Breast epithelium (tissue), 4 donors: ENCODE data around the gene IGF2. TPM values are rescaled to one million over a fixed set of nuclear protein-coding genes. Genes with fewer than 3 reads are reported as not detected.

ENCODE experiments used
- DNase-seq, 2 donors: peaks; one replicate each; pipeline ENCODE4 v3.0.0-alpha.2; 2019; ENCODE audit warnings: low spot score in 2 of 2
- H3K27ac ChIP-seq, 2 donors: fragments of 200-600 bp; sonication (generic) in 1 of 2; one replicate each; pipeline ENCODE4 v1.5.1; 2016 to 2019; ENCODE audit warnings: mild to moderate bottlenecking in 1 of 2
- H3K27me3 ChIP-seq, 2 donors: fragments of 200-600 bp; sonication (generic) in 1 of 2; one replicate each; pipeline versions ENCODE4 v1.5.1 to v1.6.0; 2017 to 2019; ENCODE audit warnings: control low read depth in 1 of 2, mild to moderate bottlenecking in 1 of 2
- H3K36me3 ChIP-seq: fragments of 200-600 bp; one replicate; pipeline ENCODE4 v1.5.1; 2019
- H3K4me1 ChIP-seq, 2 donors: fragments of 200-600 bp; sonication (generic); one replicate each; pipeline ENCODE4 v1.5.1; 2016 to 2019; ENCODE audit warnings: control low read depth in 1 of 2
- H3K4me3 ChIP-seq, 3 donors: fragments of 200-600 bp; sonication (generic); 1 replicate in 2 of 3; 2 replicates in 1 of 3; pipeline ENCODE4 v1.5.1; 2016 to 2019; ENCODE audit warnings: mild to moderate bottlenecking in 3 of 3, moderate library complexity in 2 of 3
- H3K9me3 ChIP-seq, 2 donors: fragments of 200-600 bp; sonication (generic) in 1 of 2; one replicate each; pipeline ENCODE4 v1.5.1; 2016 to 2019; ENCODE audit warnings: control low read depth in 1 of 2
- POLR2A ChIP-seq: fragments of 450-650 bp; IDR thresholded peaks from one replicate; pipeline ENCODE4 v1.6.1; 2016; ENCODE audit warnings: antibody characterized with exemption, mild to moderate bottlenecking, moderate library complexity
- POLR2AphosphoS5 ChIP-seq, 3 donors: sonication (generic); formaldehyde crosslinking; IDR thresholded peaks; one replicate each; pipeline ENCODE4 v1.6.1; 2017; ENCODE audit warnings: antibody characterized with exemption in 3 of 3
- intact Hi-C: fragments of 100-400 bp; cut with DNase I; formaldehyde crosslinking; loops from one replicate; pipeline ENCODE4 v1.15.1; 2023; ENCODE audit warnings: low total_unique reads
- total RNA-seq, 3 donors: library from RNA; depleted of rRNA; stranded (reverse); fragments of >200 nt; gene quantifications; one replicate each; pipeline ENCODE4 v1.1.0, GENCODE V29; 2016
- TF ChIP-seq, protein P1 (sequence below), 3 donors: fragments of 450-650 bp; IDR thresholded peaks; one replicate each; pipeline ENCODE4 v1.5.1; 2016 to 2017; ENCODE audit warnings: antibody characterized with exemption in 3 of 3, mild to moderate bottlenecking in 3 of 3, moderate library complexity in 3 of 3

IGF2 gene
- total RNA-seq, 3 donors from 2014 or later = 13.6 to 65.7 (median 65.2) TPM

DNA sequence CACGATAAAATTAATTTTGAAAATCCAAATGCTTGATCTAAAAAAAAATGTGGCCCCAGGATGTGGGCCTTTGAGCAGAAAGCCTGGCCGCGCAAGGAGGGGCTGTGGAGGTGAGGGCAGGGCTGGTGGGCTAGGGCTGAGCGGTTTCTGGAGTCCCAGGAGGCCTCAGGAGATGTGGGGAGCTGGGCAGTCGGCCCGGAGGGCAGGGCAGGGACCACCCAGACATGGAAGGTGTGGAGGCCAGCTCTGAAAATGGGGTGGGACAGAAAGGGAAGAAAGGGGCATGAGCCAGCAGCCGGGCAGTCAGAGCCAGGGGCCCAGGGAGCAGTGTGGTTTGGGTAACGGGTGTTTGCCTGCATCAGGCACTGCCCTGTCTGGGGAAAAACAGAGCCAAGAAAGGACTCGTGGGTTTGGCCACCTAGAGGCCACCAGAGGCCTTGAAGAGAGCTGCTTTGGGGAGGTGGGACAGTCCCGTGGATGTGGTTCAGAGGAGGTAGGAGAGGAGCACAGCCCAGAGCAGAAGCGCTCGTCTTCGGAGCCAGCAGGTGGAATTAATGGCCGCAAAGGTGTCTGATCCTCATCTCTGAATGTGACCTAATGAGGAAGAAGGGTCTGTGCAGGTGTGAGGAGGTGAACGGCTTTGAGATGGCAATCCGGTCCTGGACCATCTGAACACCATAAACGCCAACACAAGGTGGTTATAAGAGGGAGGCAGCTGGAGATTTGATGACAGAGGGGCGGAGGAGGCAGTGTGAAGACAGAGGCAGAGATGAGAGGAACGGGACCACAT lies 50.2 kb downstream of the IGF2 start:
- H3K4me3 ChIP-seq = no peak overlapping the region
- H3K36me3 ChIP-seq = no peaks in the 10 kb centered on the region
- peak; percentile 11 to 20 for DNase-seq
- peaks cover 0 to 6% of the 10 kb centered on the region in 2 donors for H3K4me1 ChIP-seq
- intact Hi-C loops = no loop called here
- H3K27me3 ChIP-seq = peaks cover 0 to 55% of the 10 kb centered on the region in 2 donors
- no peak for TF ChIP-seq POLR2A
- TF ChIP-seq, protein P1, sequence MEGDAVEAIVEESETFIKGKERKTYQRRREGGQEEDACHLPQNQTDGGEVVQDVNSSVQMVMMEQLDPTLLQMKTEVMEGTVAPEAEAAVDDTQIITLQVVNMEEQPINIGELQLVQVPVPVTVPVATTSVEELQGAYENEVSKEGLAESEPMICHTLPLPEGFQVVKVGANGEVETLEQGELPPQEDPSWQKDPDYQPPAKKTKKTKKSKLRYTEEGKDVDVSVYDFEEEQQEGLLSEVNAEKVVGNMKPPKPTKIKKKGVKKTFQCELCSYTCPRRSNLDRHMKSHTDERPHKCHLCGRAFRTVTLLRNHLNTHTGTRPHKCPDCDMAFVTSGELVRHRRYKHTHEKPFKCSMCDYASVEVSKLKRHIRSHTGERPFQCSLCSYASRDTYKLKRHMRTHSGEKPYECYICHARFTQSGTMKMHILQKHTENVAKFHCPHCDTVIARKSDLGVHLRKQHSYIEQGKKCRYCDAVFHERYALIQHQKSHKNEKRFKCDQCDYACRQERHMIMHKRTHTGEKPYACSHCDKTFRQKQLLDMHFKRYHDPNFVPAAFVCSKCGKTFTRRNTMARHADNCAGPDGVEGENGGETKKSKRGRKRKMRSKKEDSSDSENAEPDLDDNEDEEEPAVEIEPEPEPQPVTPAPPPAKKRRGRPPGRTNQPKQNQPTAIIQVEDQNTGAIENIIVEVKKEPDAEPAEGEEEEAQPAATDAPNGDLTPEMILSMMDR (IDR thresholded peaks at IDR 0.05) = no peak
- TF ChIP-seq POLR2AphosphoS5 (IDR thresholded peaks at IDR 0.05) = no peak
- no peak overlapping the region for H3K27ac ChIP-seq
- H3K9me3 ChIP-seq = peaks cover 7 to 10% of the 10 kb centered on the region in 2 donors

DNA sequence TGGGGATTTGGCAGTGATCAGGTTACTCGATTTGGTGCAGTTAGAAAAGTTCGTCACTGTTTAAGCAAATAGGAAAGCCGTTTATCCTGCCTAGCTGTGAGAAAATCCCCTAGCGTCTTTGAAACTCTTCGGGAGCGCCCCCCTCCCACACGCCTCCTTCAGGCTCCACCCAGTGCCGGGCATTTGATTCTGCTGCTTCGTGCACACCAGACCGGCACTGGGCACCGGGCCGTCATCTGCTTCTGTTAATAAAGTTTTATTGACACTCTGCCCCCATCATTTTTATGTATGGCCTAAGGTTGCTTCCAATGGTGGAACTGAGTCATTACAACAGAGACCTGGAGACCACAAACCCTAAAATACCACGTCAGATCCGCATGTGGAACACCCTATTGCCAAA lies 50.9 kb downstream of the IGF2 start:
- Histone ChIP-seq H3K27me3 (peaks cover 0 to 59% of the 10 kb centered on the region in 2 donors), H3K4me1 (peaks cover 0 to 6% of the 10 kb centered on the region in 2 donors), H3K4me3 (no peak overlapping the region), H3K9me3 (peaks cover 7 to 16% of the 10 kb centered on the region in 2 donors), H3K36me3 (no peaks in the 10 kb centered on the region), H3K27ac (no peak overlapping the region)
- intact Hi-C loops = no loop called here
- TF ChIP-seq POLR2A (no peak), POLR2AphosphoS5 (IDR thresholded peaks at IDR 0.05) (no peak)
- TF ChIP-seq, protein P1 (IDR thresholded peaks at IDR 0.05) = no peak
- peak; percentile 7 to 33 for DNase-seq

DNA sequence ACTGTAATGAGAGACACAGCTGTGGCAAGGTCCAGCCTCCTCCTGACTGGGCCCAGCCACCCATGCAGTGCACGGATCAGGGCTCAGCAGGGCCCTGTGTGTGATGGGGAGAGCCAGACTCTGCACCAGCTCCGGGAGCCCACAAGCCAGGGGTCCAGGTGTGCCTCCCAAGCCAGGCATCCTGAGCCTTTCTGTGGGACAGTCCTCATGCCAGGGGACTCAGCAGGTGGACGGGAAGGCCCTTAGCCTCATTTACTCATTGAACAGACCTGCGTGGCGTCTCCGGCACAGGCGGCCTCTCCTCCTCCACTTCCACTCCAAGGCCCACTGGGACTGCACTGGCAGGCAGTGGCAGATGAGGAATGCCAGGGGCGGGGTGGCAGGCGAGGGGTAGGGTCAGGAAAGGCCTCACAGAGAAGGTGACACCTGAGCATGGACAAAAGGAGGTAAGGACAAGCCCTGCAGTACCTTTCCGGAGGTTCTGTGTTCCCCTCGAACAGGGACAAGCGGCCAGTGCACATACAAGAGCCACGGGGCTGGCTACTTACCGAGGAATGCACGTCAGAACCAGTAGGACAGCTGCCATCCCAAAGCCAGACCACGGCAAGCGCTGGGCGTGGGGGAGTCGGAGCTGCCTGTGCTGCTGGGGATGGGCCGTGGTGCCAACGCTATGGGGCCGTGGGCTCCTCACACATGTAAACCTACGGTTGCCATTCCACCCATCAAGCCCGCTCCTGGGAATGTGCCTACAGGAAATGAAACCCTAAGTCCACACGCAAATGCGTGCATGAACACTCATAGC lies 52.7 kb downstream of the IGF2 start:
- Histone ChIP-seq H3K9me3 (peaks cover 7 to 16% of the 10 kb centered on the region in 2 donors), H3K4me3 (no peak overlapping the region), H3K27me3 (peaks cover 0 to 48% of the 10 kb centered on the region in 2 donors), H3K36me3 (no peaks in the 10 kb centered on the region), H3K27ac (no peak overlapping the region), H3K4me1 (no peaks in the 10 kb centered on the region)
- TF ChIP-seq, protein P1 (IDR thresholded peaks at IDR 0.05) = no peak
- TF ChIP-seq POLR2AphosphoS5 (IDR thresholded peaks at IDR 0.05) (no peak), POLR2A (no peak)
- peak; percentile 12 to 35 for DNase-seq
- intact Hi-C loops = no loop called here

DNA sequence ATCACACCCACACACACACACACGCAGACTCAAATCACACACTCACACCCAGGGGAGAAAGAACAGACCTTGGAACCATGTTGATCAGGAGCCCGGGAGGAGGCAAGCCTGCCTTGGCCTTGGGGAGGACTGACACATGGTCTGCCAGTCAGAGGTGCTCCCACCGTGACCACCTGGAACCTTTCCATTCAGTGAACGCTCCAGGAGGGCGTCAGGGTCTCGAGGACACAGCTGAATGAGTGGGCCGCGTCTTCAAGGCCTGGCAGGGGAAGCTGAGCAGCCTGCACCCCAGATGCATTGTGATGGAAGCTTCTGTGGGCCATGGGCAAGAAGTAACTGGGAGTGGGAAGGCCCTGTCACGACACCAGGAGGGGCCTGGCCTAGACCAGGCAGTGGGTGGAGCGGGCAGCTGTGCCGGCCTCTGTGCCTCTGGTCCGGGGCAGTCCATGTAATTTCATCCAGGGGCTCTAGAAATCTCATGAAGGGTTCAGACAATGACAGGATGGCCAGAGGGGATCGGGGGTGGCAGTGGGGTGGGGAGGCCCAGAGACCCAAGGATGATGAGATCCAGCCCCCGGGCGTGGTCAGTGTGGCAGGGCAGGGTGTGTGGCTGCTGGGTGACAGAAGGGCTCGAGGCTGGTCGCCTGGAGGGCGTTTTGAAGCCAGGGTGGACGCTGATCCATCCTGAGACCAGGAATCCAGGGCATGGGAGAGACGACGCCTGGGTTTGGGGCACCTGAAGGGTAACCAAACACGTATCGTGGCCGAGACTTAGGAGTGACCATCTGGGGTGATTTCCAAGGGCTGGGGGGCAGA lies 53.7 kb downstream of the IGF2 start:
- peaks cover 7 to 16% of the 10 kb centered on the region in 2 donors for H3K9me3 ChIP-seq
- no peak overlapping the region for H3K27ac ChIP-seq
- H3K4me3 ChIP-seq = no peak overlapping the region
- H3K27me3 ChIP-seq = peaks cover 0 to 38% of the 10 kb centered on the region in 2 donors
- TF ChIP-seq, protein P1 (IDR thresholded peaks at IDR 0.05) = no peak
- TF ChIP-seq POLR2A (no peak), POLR2AphosphoS5 (IDR thresholded peaks at IDR 0.05) (no peak)
- intact Hi-C loops = no loop called here
- peak; percentile 12 to 25 for DNase-seq
- H3K36me3 ChIP-seq = no peaks in the 10 kb centered on the region
- no peaks in the 10 kb centered on the region for H3K4me1 ChIP-seq
